Measurements from ENCODE around the gene DOCK8. TPM values are rescaled to one million over a fixed set of nuclear protein-coding genes. Genes with fewer than 3 reads are reported as not detected.

DOCK8 gene
- total RNA-seq, 4 donors from 2014 or later: 11.6 to 46.1 (median 31.8) TPM

DNA sequence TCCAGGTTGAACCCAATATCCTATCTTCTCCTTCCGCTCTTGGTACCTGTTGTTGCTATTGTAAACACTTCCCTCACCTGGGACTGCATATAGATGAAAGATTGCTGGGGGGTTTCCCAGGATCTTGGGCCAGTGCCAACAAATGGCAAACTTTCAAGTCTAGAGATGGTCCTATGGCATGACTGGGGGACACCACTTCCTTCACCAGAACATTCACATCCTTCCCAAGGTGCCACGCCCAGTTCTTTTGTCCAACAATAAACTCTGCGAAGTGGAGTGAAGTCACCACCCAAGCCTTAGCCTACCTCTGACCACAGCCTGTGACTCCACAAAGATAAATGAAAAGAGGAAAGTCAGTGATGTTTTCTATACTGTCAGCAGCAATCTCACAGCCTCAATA lies 34.4 kb downstream of the DOCK8 start:
- Histone ChIP-seq H3K4me3 (no peak overlapping the region), H3K27me3 (no peaks in the 10 kb centered on the region), H3K36me3 (no peaks in the 10 kb centered on the region), H3K27ac (no peak overlapping the region), H3K9me3 (no peaks in the 10 kb centered on the region), H3K4me1 (peaks cover 0 to 34% (median 0%) of the 10 kb centered on the region in 3 donors)
- 90 to 93% methylated on average over 3 of the region's 3 CpGs for WGBS, 2 donors (ENCODE audit: low coverage in 1 of 2)
- ATAC-seq: no peak
- TF ChIP-seq POLR2AphosphoS5 (IDR thresholded peaks at IDR 0.05) (no peak), POLR2A (IDR thresholded peaks at IDR 0.05) (no peak), EP300 (IDR thresholded peaks at IDR 0.05) (no peak)
- TF ChIP-seq, protein P1, sequence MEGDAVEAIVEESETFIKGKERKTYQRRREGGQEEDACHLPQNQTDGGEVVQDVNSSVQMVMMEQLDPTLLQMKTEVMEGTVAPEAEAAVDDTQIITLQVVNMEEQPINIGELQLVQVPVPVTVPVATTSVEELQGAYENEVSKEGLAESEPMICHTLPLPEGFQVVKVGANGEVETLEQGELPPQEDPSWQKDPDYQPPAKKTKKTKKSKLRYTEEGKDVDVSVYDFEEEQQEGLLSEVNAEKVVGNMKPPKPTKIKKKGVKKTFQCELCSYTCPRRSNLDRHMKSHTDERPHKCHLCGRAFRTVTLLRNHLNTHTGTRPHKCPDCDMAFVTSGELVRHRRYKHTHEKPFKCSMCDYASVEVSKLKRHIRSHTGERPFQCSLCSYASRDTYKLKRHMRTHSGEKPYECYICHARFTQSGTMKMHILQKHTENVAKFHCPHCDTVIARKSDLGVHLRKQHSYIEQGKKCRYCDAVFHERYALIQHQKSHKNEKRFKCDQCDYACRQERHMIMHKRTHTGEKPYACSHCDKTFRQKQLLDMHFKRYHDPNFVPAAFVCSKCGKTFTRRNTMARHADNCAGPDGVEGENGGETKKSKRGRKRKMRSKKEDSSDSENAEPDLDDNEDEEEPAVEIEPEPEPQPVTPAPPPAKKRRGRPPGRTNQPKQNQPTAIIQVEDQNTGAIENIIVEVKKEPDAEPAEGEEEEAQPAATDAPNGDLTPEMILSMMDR (IDR thresholded peaks at IDR 0.05): no peak

DNA sequence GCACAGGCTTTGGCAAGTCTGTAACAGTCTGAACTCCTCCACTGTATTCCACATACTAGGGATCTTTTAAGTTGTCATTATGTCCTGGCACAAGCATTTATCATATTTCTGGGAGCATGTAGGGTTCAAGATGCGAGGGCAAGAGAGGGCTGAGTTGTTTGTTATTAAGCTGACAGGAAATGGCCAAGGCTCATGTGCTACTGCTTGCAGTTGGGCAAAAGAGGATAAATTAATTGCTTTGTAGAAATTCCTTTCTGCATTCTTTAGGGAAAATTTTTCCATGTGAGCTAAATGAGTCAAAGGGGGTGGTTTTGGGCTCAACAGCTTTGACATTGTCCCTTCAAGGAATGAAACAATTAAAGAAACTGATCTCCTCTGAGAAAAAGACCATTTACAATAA lies 35.4 kb downstream of the DOCK8 start:
- Histone ChIP-seq H3K36me3 (no peaks in the 10 kb centered on the region), H3K9me3 (no peaks in the 10 kb centered on the region), H3K4me1 (peaks cover 0 to 42% (median 0%) of the 10 kb centered on the region in 3 donors), H3K4me3 (no peak overlapping the region), H3K27ac (peak overlapping the region in 2 of 4 donors; percentile 40 to 45), H3K27me3 (no peaks in the 10 kb centered on the region)
- TF ChIP-seq POLR2AphosphoS5 (IDR thresholded peaks at IDR 0.05): no peak
- TF ChIP-seq EP300 (IDR thresholded peaks at IDR 0.05): no peak
- TF ChIP-seq, protein P1 (IDR thresholded peaks at IDR 0.05): no peak
- no peak for TF ChIP-seq POLR2A (IDR thresholded peaks at IDR 0.05)
- 56% methylated on average over 1 of the region's 1 CpG; no CpG with 5 or more reads in 1 of the 2 donors for WGBS, 2 donors (ENCODE audit: low coverage in 1 of 2)
- ATAC-seq: no peak

DNA sequence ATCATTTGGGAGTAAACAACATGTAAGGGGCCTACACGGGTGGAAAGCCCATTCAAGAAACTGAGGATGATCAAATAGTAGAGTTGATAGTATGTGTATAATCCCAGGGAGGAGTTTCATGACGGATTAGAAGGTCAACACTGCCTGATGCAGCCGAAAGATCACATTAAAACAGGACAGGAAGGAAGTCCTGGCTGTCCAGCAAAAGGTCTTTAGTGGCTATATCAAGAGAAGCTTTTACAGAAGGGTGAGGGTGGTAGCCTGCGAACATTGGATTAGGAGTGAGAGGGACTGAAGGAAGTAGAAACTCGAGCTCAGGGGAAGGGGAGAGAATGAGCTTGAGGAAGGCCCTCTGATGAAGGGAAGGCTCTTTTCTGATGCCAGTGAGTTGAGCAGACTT lies 36.0 kb downstream of the DOCK8 start:
- Histone ChIP-seq H3K4me3 (no peak overlapping the region), H3K4me1 (peaks cover 0 to 42% (median 0%) of the 10 kb centered on the region in 3 donors), H3K9me3 (no peaks in the 10 kb centered on the region), H3K27ac (peak overlapping the region; percentile 11 to 45 (median 37)), H3K36me3 (no peaks in the 10 kb centered on the region), H3K27me3 (no peaks in the 10 kb centered on the region)
- no peak for ATAC-seq
- TF ChIP-seq POLR2AphosphoS5 (IDR thresholded peaks at IDR 0.05): no peak
- TF ChIP-seq POLR2A (IDR thresholded peaks at IDR 0.05): no peak
- TF ChIP-seq, protein P1 (IDR thresholded peaks at IDR 0.05): no peak
- TF ChIP-seq EP300 (IDR thresholded peaks at IDR 0.05): no peak
- WGBS, 2 donors (ENCODE audit: low coverage in 1 of 2): 31 to 55% methylated on average over 5 of the region's 5 CpGs

DNA sequence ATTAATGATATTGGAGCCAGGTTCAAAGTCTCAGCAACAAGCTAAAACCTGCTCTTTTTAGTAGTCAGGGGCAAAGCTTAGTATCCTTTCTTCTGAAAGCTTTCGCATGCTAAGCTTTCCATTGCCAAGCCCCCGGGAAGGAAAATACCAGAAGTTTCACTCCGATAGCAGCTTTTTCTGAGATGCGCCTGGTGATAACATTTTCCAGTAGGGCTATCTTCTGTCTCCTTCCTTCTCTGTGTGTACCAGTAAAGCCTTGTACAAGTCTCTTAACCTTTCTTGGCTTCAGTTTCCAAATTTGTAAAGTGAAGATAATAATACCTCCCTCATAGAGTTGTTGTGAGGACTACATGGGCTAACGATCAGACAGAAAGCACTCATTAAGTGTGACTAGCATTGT lies 36.7 kb downstream of the DOCK8 start:
- Histone ChIP-seq H3K27ac (no peak overlapping the region), H3K36me3 (no peaks in the 10 kb centered on the region), H3K4me1 (peaks cover 0 to 42% (median 0%) of the 10 kb centered on the region in 3 donors), H3K4me3 (no peak overlapping the region), H3K9me3 (no peaks in the 10 kb centered on the region), H3K27me3 (no peaks in the 10 kb centered on the region)
- 75 to 93% methylated on average over 5 of the region's 5 CpGs for WGBS, 2 donors (ENCODE audit: low coverage in 1 of 2)
- ATAC-seq: no peak
- TF ChIP-seq POLR2AphosphoS5 (IDR thresholded peaks at IDR 0.05) (no peak), POLR2A (IDR thresholded peaks at IDR 0.05) (no peak), EP300 (IDR thresholded peaks at IDR 0.05) (no peak)
- TF ChIP-seq, protein P1 (IDR thresholded peaks at IDR 0.05): no peak

DNA sequence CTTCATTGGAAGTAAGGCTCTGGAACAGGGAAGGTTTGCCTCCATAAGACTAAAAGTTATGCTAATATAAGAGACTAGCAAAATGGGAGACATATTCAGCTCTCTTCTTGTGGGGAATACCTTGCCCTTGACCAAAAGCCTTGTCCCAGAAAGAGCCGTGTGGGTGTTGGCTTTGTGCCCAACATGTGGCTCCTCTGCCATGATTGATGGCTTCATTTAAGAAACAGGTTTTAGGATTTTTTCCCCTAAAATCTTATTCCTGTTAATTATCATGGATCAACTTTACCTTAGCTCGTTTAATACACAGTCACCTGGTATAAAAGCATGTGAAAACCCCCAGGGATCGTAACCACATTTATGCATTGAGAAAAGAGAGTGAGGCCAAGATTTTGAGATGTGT lies 38.9 kb downstream of the DOCK8 start:
- Histone ChIP-seq H3K36me3 (no peaks in the 10 kb centered on the region), H3K4me1 (peaks cover 0 to 49% (median 0%) of the 10 kb centered on the region in 3 donors), H3K27ac (no peak overlapping the region), H3K4me3 (no peak overlapping the region), H3K9me3 (no peaks in the 10 kb centered on the region), H3K27me3 (no peaks in the 10 kb centered on the region)
- TF ChIP-seq, protein P1 (IDR thresholded peaks at IDR 0.05): no peak
- TF ChIP-seq EP300 (IDR thresholded peaks at IDR 0.05) (no peak), POLR2AphosphoS5 (IDR thresholded peaks at IDR 0.05) (no peak), POLR2A (IDR thresholded peaks at IDR 0.05) (no peak)
- 51 to 65% methylated on average over 3 of the region's 3 CpGs for WGBS, 2 donors (ENCODE audit: low coverage in 1 of 2)
- no peak for ATAC-seq
